Trophoblast cell (in vitro differentiated cells and primary cell): Measurements from ENCODE around the gene TLE3.

ENCODE experiments used
- DNase-seq, 2 donors: peaks; one replicate each; pipeline ENCODE4 v3.0.0-alpha.2; 2016
- H2AFZ ChIP-seq: 2 replicates; pipeline ENCODE4 v1.6.1; 2013; ENCODE audit warnings: low read length, moderate library complexity, mild to moderate bottlenecking; ENCODE audit not compliant: insufficient read depth, poor library complexity
- H2AK5ac ChIP-seq: 2 replicates; pipeline ENCODE4 v1.6.1; 2013; ENCODE audit warnings: mild to moderate bottlenecking, low read length
- H2BK120ac ChIP-seq: 2 replicates; pipeline ENCODE4 v1.6.1; 2013; ENCODE audit warnings: low read length, mild to moderate bottlenecking, moderate library complexity; ENCODE audit not compliant: insufficient read depth, poor library complexity
- H2BK12ac ChIP-seq: 2 replicates; pipeline ENCODE4 v1.6.1; 2013; ENCODE audit warnings: mild to moderate bottlenecking, low read length, moderate library complexity
- H2BK5ac ChIP-seq: 2 replicates; pipeline ENCODE4 v1.6.1; 2013; ENCODE audit warnings: low read length, low read depth, moderate library complexity, mild to moderate bottlenecking; ENCODE audit not compliant: poor library complexity
- H3K14ac ChIP-seq: 2 replicates; pipeline ENCODE4 v1.6.1; 2013; ENCODE audit warnings: mild to moderate bottlenecking, low read length
- H3K18ac ChIP-seq: 2 replicates; pipeline ENCODE4 v1.6.1; 2013; ENCODE audit warnings: mild to moderate bottlenecking, low read length
- H3K23ac ChIP-seq: 2 replicates; pipeline ENCODE4 v1.6.1; 2013; ENCODE audit warnings: low read length
- H3K27ac ChIP-seq: 2 replicates; pipeline ENCODE4 v1.5.1; 2013; ENCODE audit warnings: low read depth, mild to moderate bottlenecking, inconsistent platforms, low read length, moderate library complexity
- H3K27me3 ChIP-seq: 2 replicates; pipeline ENCODE4 v1.6.1; 2013; ENCODE audit warnings: inconsistent platforms, mild to moderate bottlenecking, low read length, moderate library complexity; ENCODE audit not compliant: insufficient read depth
- H3K36me3 ChIP-seq, 2 experiments: 1 replicate in 1 of 2; 2 replicates in 1 of 2; pipeline ENCODE4 v1.6.1; 2013; ENCODE audit warnings: low read length in 2 of 2, mild to moderate bottlenecking in 2 of 2, moderate library complexity in 1 of 2; ENCODE audit not compliant: insufficient read depth in 2 of 2, control insufficient read depth in 1 of 2
- H3K4ac ChIP-seq: 2 replicates; pipeline ENCODE4 v1.6.1; 2013; ENCODE audit warnings: low read depth, mild to moderate bottlenecking, low read length, moderate library complexity
- H3K4me1 ChIP-seq, 2 experiments: 1 replicate in 1 of 2; 2 replicates in 1 of 2; pipeline ENCODE4 v1.6.1; 2013; ENCODE audit warnings: low read length in 2 of 2, mild to moderate bottlenecking in 2 of 2, moderate library complexity in 1 of 2; ENCODE audit not compliant: insufficient read depth in 2 of 2, control insufficient read depth in 1 of 2
- H3K4me2 ChIP-seq: 2 replicates; pipeline ENCODE4 v1.6.1; 2013; ENCODE audit warnings: inconsistent platforms, mild to moderate bottlenecking, low read length, moderate library complexity
- H3K4me3 ChIP-seq: 2 replicates; pipeline ENCODE4 v1.5.1; 2013; ENCODE audit warnings: mild to moderate bottlenecking, low read depth, low read length, inconsistent platforms
- H3K79me1 ChIP-seq: one replicate; pipeline ENCODE4 v1.6.1; 2013; ENCODE audit warnings: low read length
- H3K79me2 ChIP-seq: 2 replicates; pipeline ENCODE4 v1.6.1; 2013; ENCODE audit warnings: low read length, mild to moderate bottlenecking; ENCODE audit not compliant: control insufficient read depth, insufficient read depth, poor library complexity
- H3K9ac ChIP-seq: 2 replicates; pipeline ENCODE4 v1.6.1; 2013; ENCODE audit warnings: mild to moderate bottlenecking, low read length
- H3K9me3 ChIP-seq: 2 replicates; pipeline ENCODE4 v1.6.1; 2013; ENCODE audit warnings: low read depth, mild to moderate bottlenecking, control low read depth, inconsistent platforms, low read length; ENCODE audit not compliant: insufficient read depth
- H4K12ac ChIP-seq: 2 replicates; pipeline ENCODE4 v1.6.1; 2013; ENCODE audit warnings: low read depth, mild to moderate bottlenecking, low read length, moderate library complexity
- H4K8ac ChIP-seq: 2 replicates; pipeline ENCODE4 v1.6.1; 2013; ENCODE audit warnings: low read depth, mild to moderate bottlenecking, low read length, moderate library complexity
- H4K91ac ChIP-seq: one replicate; pipeline ENCODE4 v1.6.1; 2013; ENCODE audit warnings: low read depth, mild to moderate bottlenecking, low read length, moderate library complexity
- WGBS: extraction: QIAGEN DNeasy Blood & Tissue Kit; methylation state at CpG from one replicate; pipeline ENCODE4 v1.1.7; 2013; ENCODE audit warnings: missing lambda C conversion rate; ENCODE audit not compliant: insufficient read length, insufficient coverage; ENCODE audit errors: extremely low coverage; 5-methylcytosine and 5-hydroxymethylcytosine counted together

Gene TLE3

GRCh38 chr15:70074380-70074779 is 23.3 kb downstream of the TLE3 start:
- Histone ChIP-seq H3K23ac (no peak overlapping the region), H3K27ac (no peak overlapping the region), H4K12ac (no peak overlapping the region), H3K9ac (no peak overlapping the region), H3K4ac (no peak overlapping the region), H3K4me1 (no peaks in the 10 kb centered on the region), H2BK12ac (no peak overlapping the region), H3K36me3 (peaks cover 55 to 77% of the 10 kb centered on the region in 2 experiments), H2AK5ac (no peak overlapping the region), H4K91ac (no peak overlapping the region), H3K9me3 (peaks cover 1% of the 10 kb centered on the region), H2BK5ac (no peak overlapping the region), H3K79me1 (no peaks in the 10 kb centered on the region), H3K4me2 (no peak overlapping the region), H2BK120ac (no peak overlapping the region), H3K27me3 (no peaks in the 10 kb centered on the region), H4K8ac (no peak overlapping the region), H3K18ac (no peak overlapping the region), H3K14ac (no peak overlapping the region), H2AFZ (no peak overlapping the region), H3K79me2 (no peaks in the 10 kb centered on the region), H3K4me3 (no peak overlapping the region)
- no peak for DNase-seq
- WGBS, result no CpG with 5 or more reads among the region's 13 CpGs

DNA sequence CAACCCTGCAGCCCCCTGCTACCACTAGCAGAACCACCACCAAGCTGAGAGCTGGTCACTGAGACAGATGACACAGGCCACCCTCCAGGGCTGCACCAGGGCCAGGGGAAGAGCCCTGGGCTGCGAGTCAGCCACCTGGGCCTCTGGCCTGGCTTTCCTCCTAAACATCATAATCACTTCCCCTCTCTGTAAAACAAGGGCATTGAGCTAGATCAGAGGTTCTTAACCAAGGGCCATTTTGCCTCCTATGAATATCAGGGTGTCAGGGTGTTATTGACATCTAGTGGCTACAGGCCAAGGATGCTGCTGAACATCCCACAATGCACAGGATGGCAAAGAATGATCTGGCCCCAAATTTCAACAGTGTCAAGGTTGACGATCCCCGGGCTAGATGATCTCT is 25.2 kb downstream of the TLE3 start:
- no peak overlapping the region for H2AFZ ChIP-seq
- WGBS, result no CpG with 5 or more reads among the region's 3 CpGs

GRCh38 chr15:70071799-70072198 is 25.9 kb downstream of the TLE3 start:
- Histone ChIP-seq H2BK120ac (no peak overlapping the region), H3K79me2 (peaks cover 1% of the 10 kb centered on the region), H3K23ac (no peak overlapping the region), H3K14ac (no peak overlapping the region), H3K18ac (no peak overlapping the region), H2AK5ac (no peak overlapping the region), H3K9ac (no peak overlapping the region), H4K91ac (no peak overlapping the region), H2BK5ac (no peak overlapping the region), H3K4me2 (no peak overlapping the region), H3K9me3 (no peaks in the 10 kb centered on the region), H2BK12ac (no peak overlapping the region), H2AFZ (no peak overlapping the region), H3K4ac (no peak overlapping the region), H3K79me1 (no peaks in the 10 kb centered on the region), H4K8ac (no peak overlapping the region), H3K4me3 (no peak overlapping the region), H4K12ac (no peak overlapping the region), H3K27me3 (no peaks in the 10 kb centered on the region), H3K4me1 (peaks cover 0 to 3% of the 10 kb centered on the region in 2 experiments), H3K36me3 (peaks cover 55 to 83% of the 10 kb centered on the region in 2 experiments), H3K27ac (no peak overlapping the region)
- no peak for DNase-seq
- WGBS, result no CpG with 5 or more reads among the region's 19 CpGs

More for the DNA sequence above, 25.2 kb downstream of the TLE3 start:
- Histone ChIP-seq H3K4me3 (no peak overlapping the region), H2BK5ac (no peak overlapping the region), H2AK5ac (no peak overlapping the region), H3K14ac (no peak overlapping the region), H4K91ac (no peak overlapping the region), H2BK12ac (no peak overlapping the region), H3K9me3 (no peaks in the 10 kb centered on the region), H3K23ac (no peak overlapping the region), H3K27me3 (no peaks in the 10 kb centered on the region), H4K8ac (no peak overlapping the region), H4K12ac (no peak overlapping the region), H3K9ac (no peak overlapping the region), H3K79me2 (peaks cover under 1% of the 10 kb centered on the region), H3K4ac (no peak overlapping the region), H3K18ac (no peak overlapping the region), H3K79me1 (no peaks in the 10 kb centered on the region), H3K4me2 (no peak overlapping the region), H3K4me1 (no peaks in the 10 kb centered on the region), H3K27ac (no peak overlapping the region), H3K36me3 (peaks cover 55 to 78% of the 10 kb centered on the region in 2 experiments), H2BK120ac (no peak overlapping the region)
- no peak for DNase-seq

DNA sequence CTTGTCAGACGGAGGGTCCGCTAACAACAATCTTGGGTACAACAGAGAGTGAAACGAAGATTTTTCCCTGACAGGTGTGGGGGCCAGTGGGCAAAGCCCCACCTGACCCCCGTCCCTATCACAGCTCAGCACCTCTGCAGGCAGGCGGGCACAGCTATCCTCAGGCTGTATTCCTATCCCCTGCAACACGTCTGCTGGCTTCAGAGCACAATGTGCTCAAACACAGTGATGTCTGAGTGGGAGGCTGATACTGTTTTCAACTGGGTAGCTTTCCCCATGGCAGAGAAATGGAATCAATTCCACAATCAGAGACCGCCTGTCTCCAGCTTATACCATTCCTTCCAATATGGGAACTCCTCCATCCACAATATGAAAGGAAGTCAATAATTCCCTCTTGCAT is 28.0 kb downstream of the TLE3 start:
- Histone ChIP-seq H2BK120ac (no peak overlapping the region), H3K27ac (no peak overlapping the region), H2BK5ac (no peak overlapping the region), H2BK12ac (no peak overlapping the region), H4K91ac (no peak overlapping the region), H4K8ac (no peak overlapping the region), H3K18ac (no peak overlapping the region), H3K36me3 (peaks cover 64 to 89% of the 10 kb centered on the region in 2 experiments), H3K9ac (no peak overlapping the region), H3K79me2 (peaks cover 1% of the 10 kb centered on the region), H2AK5ac (no peak overlapping the region), H3K4ac (no peak overlapping the region), H3K27me3 (no peaks in the 10 kb centered on the region), H3K9me3 (peaks cover 1% of the 10 kb centered on the region), H3K4me1 (peaks cover 0 to 3% of the 10 kb centered on the region in 2 experiments), H3K14ac (no peak overlapping the region), H3K4me3 (no peak overlapping the region), H4K12ac (no peak overlapping the region), H3K23ac (no peak overlapping the region), H2AFZ (no peak overlapping the region), H3K4me2 (no peak overlapping the region), H3K79me1 (no peaks in the 10 kb centered on the region)
- WGBS, result no CpG with 5 or more reads among the region's 7 CpGs
- no peak for DNase-seq
